A549 treated with Mapracorat at 1 μM for 4 hours (cell line): Measurements from ENCODE around the gene EDDM13. TPM values are rescaled to one million over a fixed set of nuclear protein-coding genes. Genes with fewer than 3 reads are reported as not detected.

Experiments used
- total RNA-seq: library from RNA; stranded (reverse); fragments of 200-300 nt; extraction: Qiagen RNA extraction; gene quantifications from 5 replicates; pipeline ENCODE4 v1.2.3, GENCODE V29; 2022

Gene EDDM13
- not detected in 5 replicates for total RNA-seq

GRCh38 chr19:56272161-56272798, at the start of gene EDDM13:
Gene EDDM13, plus strand, starts transcription at chr19:56272748. Its CDS starts 87 bp downstream, at chr19:56272835.

GRCh38 chr19:56314381-56315076, 42.0 kb downstream of the EDDM13 start, which contains the start of gene ZSCAN5A:
Gene ZSCAN5A, minus strand, starts transcription at chr19:56314839. Its CDS starts 89,793 bp downstream, at chr19:56225046.

Other genes with a start within 250 kb of the EDDM13 start
- gene ZNF787, start 151.5 kb upstream of the EDDM13 start, total RNA-seq = 27.0 to 50.7 TPM (median 48.1 TPM) in 5 replicates
- gene ZNF444, start 131.5 kb upstream of the EDDM13 start, total RNA-seq = 15.3 to 29.4 TPM (median 27.5 TPM) in 5 replicates
- gene GALP, start 96.7 kb upstream of the EDDM13 start, total RNA-seq = not detected in 5 replicates
- not detected in 5 replicates for gene ZSCAN5B, start 75.0 kb upstream of the EDDM13 start, total RNA-seq
- gene ZSCAN5C, start 70.5 kb upstream of the EDDM13 start, total RNA-seq = not detected in 5 replicates
- gene ZSCAN5A, start 42.1 kb downstream of the EDDM13 start, total RNA-seq = 6.6 to 11.1 TPM (median 7.6 TPM) in 5 replicates
- gene ZNF582, start 120.8 kb downstream of the EDDM13 start, total RNA-seq = 0.95 to 1.5 TPM (median 1.3 TPM) in 5 replicates
- gene ZNF583, start 131.6 kb downstream of the EDDM13 start, total RNA-seq = 1.6 to 3.5 TPM (median 2.3 TPM) in 5 replicates
- not detected in 5 replicates for gene ZNF667, start 204.6 kb downstream of the EDDM13 start, total RNA-seq
- gene ZNF471, start 235.1 kb downstream of the EDDM13 start, total RNA-seq = 0.02 to 0.13 TPM in 2 of 5 replicates, not detected in the others